Activated naive CD4-positive, alpha-beta T cell treated with anti-CD3 and anti-CD28 coated beads, Interleukin-2, amount 10 ng/mL, durations not matched to agents 7 days and 5 days (primary cell): ENCODE measurements around the gene ZNF407.

Experiments used
- CTCF ChIA-PET: fragments of 350-600 bp; sonication (Branson Sonifier 250); formaldehyde crosslinking; loops from one replicate; lab custom pipeline; 2021; ENCODE audit warnings: antibody characterized with exemption; lab: Charles Lee
- DNase-seq: peaks from one replicate; pipeline ENCODE4 v3.0.0-alpha.2; 2020
- H3K27ac Mint-ChIP-seq: one replicate; pipeline ENCODE4 v1.8.0; 2021; ENCODE audit warnings: mild to moderate bottlenecking, moderate library complexity, mixed read lengths
- H3K27me3 Mint-ChIP-seq: one replicate; pipeline ENCODE4 v1.8.0; 2021; ENCODE audit warnings: mild to moderate bottlenecking, mixed read lengths
- H3K36me3 Mint-ChIP-seq: one replicate; pipeline ENCODE4 v1.8.0; 2021; ENCODE audit warnings: mixed read lengths
- H3K4me1 Mint-ChIP-seq: one replicate; pipeline ENCODE4 v1.8.0; 2021; ENCODE audit warnings: mixed read lengths
- H3K4me3 Mint-ChIP-seq: one replicate; pipeline ENCODE4 v1.8.0; 2021; ENCODE audit warnings: mild to moderate bottlenecking, moderate library complexity, mixed read lengths
- H3K9me3 Mint-ChIP-seq: one replicate; pipeline ENCODE4 v1.8.0; 2021; ENCODE audit warnings: mixed read lengths

Gene ZNF407

GRCh38 chr18:74819433-74820059 lies 221.9 kb downstream of the ZNF407 start:
- CTCF ChIA-PET = interaction anchor here (0.8 to 1.0 kb wide), 2 partner anchors 18 to 50 kb away, joined by 3 read pairs; no protein-coding TSS in a partner anchor
- no peak overlapping the region for H3K27ac Mint-ChIP-seq
- H3K27me3 Mint-ChIP-seq = no peaks in the 10 kb centered on the region
- DNase-seq = no peak
- peaks cover 15% of the 10 kb centered on the region for H3K36me3 Mint-ChIP-seq
- peaks cover 9% of the 10 kb centered on the region for H3K9me3 Mint-ChIP-seq
- H3K4me1 Mint-ChIP-seq = no peaks in the 10 kb centered on the region
- no peak overlapping the region for H3K4me3 Mint-ChIP-seq

- Mint-ChIP-seq H3K27ac (no peak overlapping the region), H3K4me3 (no peak overlapping the region), H3K4me1 (no peaks in the 10 kb centered on the region), H3K36me3 (peaks cover 15% of the 10 kb centered on the region), H3K9me3 (peaks cover 9% of the 10 kb centered on the region), H3K27me3 (no peaks in the 10 kb centered on the region)
- CTCF ChIA-PET = interaction anchor here (0.8 to 1.1 kb wide), 3 partner anchors 18 to 50 kb away, joined by 3 read pairs; no protein-coding TSS in a partner anchor
- no peak for DNase-seq
These were observed 222.6 kb downstream of the ZNF407 start for GRCh38 chr18:74820160-74820780.

DNA sequence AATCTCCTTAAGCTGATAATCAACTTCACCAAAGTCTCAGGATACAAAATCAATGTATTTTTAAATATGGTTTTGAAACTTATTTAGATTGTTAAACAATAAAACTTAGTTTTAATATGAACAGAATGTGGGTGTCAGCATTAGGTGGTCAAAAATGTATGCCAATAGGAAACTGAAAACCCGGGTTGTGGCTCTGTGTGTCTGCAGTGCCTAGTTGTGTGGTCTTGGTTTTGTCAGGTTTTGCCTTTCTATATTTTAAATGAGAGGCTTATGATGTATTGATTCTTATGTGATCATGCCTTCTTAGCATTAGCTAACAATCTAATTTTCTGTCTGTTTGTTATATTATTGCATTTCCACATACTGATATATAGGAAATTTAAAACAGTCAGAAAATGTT lies 227.8 kb downstream of the ZNF407 start:
- CTCF ChIA-PET = no interaction called here
- H3K9me3 Mint-ChIP-seq = peaks cover 9% of the 10 kb centered on the region
- H3K36me3 Mint-ChIP-seq = peaks cover 15% of the 10 kb centered on the region
- H3K4me1 Mint-ChIP-seq = no peaks in the 10 kb centered on the region
- H3K4me3 Mint-ChIP-seq = no peak overlapping the region
- no peak for DNase-seq
- H3K27me3 Mint-ChIP-seq = no peaks in the 10 kb centered on the region
- no peak overlapping the region for H3K27ac Mint-ChIP-seq

- Mint-ChIP-seq H3K9me3 (peaks cover 4% of the 10 kb centered on the region), H3K4me3 (no peak overlapping the region), H3K4me1 (no peaks in the 10 kb centered on the region), H3K27ac (no peak overlapping the region), H3K27me3 (no peaks in the 10 kb centered on the region), H3K36me3 (peaks cover 12% of the 10 kb centered on the region)
- CTCF ChIA-PET = no interaction called here
- DNase-seq = no peak
These were observed 228.9 kb downstream of the ZNF407 start for GRCh38 chr18:74826572-74826971.

- no peak overlapping the region for H3K27ac Mint-ChIP-seq
- no peak for DNase-seq
- H3K36me3 Mint-ChIP-seq = peaks cover 6% of the 10 kb centered on the region
- no peak overlapping the region for H3K4me3 Mint-ChIP-seq
- peaks cover 2% of the 10 kb centered on the region for H3K9me3 Mint-ChIP-seq
- CTCF ChIA-PET = no interaction called here
- no peaks in the 10 kb centered on the region for H3K27me3 Mint-ChIP-seq
- H3K4me1 Mint-ChIP-seq = no peaks in the 10 kb centered on the region
These were observed 230.5 kb downstream of the ZNF407 start for GRCh38 chr18:74828200-74828599.

DNA sequence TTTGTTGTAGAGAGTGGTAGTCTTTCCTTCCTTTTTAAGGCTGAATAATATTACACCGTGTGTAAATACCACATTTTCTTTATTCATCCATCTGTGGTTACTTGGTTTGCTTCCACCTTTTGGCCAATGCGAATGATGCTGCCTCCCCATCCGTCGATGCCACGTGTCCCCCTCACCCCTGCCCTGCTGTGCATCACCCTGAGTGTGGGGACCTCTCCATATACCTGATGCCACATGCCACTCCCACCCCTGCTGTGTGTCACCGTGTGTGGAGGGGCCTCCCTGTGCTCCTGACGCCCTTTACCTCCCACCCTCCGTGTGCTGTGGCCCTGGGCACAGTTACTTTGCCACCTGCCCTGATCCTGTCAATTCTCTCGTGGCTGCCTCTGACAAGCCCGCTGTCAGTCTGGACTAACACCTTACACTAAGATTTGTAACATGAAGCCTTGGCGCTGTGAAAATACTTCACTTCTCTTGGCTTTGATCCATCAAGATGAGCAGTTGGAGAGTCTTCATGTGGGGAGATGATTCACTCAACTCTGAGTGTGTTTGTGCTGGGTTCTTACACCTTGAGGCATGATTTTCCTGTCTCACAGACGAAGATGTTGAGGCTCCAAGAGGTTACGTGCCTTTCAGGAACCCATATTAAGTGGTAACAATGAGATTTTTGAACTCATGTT lies 234.0 kb downstream of the ZNF407 start:
- Mint-ChIP-seq H3K36me3 (no peaks in the 10 kb centered on the region), H3K4me3 (no peak overlapping the region), H3K9me3 (no peaks in the 10 kb centered on the region), H3K27me3 (no peaks in the 10 kb centered on the region), H3K4me1 (no peaks in the 10 kb centered on the region), H3K27ac (no peak overlapping the region)
- no peak for DNase-seq
- CTCF ChIA-PET = no interaction called here

DNA sequence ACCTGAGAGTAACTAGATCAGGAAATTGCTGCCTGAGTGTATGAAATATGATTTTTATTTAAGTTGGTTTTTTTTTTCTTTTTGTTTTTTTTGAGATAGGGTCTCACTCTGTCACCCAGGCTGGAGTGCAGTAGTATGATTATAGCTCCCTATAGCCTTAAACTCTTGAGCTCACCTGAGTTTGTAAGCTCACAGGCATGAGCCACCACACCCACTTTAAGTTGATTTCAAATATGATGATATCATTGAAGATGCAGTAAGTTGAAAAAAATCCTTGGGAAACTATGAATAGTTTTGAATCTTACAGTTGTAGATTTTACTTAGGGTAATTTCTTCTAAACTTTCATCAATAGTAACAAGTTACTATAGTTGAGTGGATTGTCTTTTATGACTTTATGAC lies 234.7 kb downstream of the ZNF407 start:
- no peak for DNase-seq
- Mint-ChIP-seq H3K4me1 (no peaks in the 10 kb centered on the region), H3K27me3 (no peaks in the 10 kb centered on the region), H3K27ac (no peak overlapping the region), H3K36me3 (no peaks in the 10 kb centered on the region), H3K4me3 (no peak overlapping the region), H3K9me3 (no peaks in the 10 kb centered on the region)
- CTCF ChIA-PET = no interaction called here

DNA sequence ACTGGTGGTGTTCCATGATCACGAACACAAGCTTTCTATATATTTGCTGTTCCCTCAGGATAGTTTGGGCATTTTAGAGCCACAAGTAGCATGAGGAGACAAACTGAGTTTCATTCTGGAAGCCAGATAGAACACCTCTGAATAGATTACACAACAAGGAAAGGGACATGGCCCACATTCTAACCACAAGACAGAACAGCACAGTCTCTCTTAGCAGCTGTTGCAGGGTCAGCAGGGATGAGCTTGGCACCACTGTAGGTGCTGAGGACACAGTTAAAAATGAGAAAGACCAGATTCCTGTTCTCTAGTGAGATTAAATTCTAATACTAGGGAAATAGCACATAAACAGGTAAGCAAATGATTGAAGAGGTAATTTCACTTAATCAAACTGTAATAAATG lies 235.3 kb downstream of the ZNF407 start:
- CTCF ChIA-PET = no interaction called here
- H3K9me3 Mint-ChIP-seq = no peaks in the 10 kb centered on the region
- no peak overlapping the region for H3K4me3 Mint-ChIP-seq
- peaks cover 5% of the 10 kb centered on the region for H3K4me1 Mint-ChIP-seq
- H3K27ac Mint-ChIP-seq = no peak overlapping the region
- H3K36me3 Mint-ChIP-seq = peaks cover 3% of the 10 kb centered on the region
- H3K27me3 Mint-ChIP-seq = no peaks in the 10 kb centered on the region
- DNase-seq = no peak

GRCh38 chr18:74834424-74835309 lies 237.0 kb downstream of the ZNF407 start:
- Mint-ChIP-seq H3K9me3 (no peaks in the 10 kb centered on the region), H3K27me3 (no peaks in the 10 kb centered on the region), H3K4me3 (no peak overlapping the region), H3K36me3 (peaks cover 7% of the 10 kb centered on the region), H3K4me1 (peaks cover 14% of the 10 kb centered on the region), H3K27ac (no peak overlapping the region)
- no peak for DNase-seq
- CTCF ChIA-PET = no interaction called here

DNA sequence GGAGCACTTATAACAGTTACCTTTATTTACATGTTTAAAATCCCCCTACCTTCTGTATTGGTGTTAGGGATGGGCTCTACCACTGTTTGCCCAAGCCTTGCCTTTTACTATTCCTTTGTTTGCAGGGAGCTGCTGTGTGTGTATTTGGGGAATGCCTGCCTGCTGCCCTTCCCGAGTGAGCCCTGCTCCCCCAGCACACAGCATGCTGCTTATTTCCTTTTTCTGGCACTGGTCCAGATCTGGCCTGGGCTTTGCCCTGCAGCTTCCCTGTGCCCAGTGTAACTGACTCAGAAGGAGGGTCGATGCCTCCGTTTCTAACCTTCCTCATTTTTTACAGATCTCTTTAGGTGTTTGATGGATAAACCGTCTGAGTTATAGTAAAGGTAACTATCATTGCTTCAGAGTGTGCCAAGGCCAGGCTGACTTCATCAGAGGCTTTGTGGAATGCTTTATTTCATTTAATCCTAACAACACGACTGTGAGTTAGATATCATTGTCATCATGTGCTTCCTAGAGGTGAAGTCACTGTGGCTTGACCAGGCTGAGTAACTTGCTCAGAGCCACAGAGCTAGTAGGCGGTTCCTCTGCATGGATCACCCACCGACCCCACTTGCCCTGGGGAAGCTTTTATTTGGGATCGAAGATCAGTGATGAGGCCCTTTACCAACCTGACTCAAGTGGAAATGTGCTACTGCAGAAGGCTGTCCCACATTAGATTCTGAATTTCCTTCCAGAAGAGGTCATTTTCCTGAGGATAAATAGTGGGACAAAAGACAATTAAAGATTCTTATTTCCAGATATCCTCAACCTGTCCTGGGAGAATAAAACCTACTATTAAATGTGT lies 238.8 kb downstream of the ZNF407 start:
- peaks cover 24% of the 10 kb centered on the region for H3K36me3 Mint-ChIP-seq
- H3K9me3 Mint-ChIP-seq = no peaks in the 10 kb centered on the region
- no peaks in the 10 kb centered on the region for H3K27me3 Mint-ChIP-seq
- no peak for DNase-seq
- H3K4me1 Mint-ChIP-seq = peaks cover 32% of the 10 kb centered on the region
- no peak overlapping the region for H3K4me3 Mint-ChIP-seq
- CTCF ChIA-PET = no interaction called here
- H3K27ac Mint-ChIP-seq = no peak overlapping the region

GRCh38 chr18:74840492-74841167 lies 243.0 kb downstream of the ZNF407 start:
- no peak overlapping the region for H3K4me3 Mint-ChIP-seq
- H3K27ac Mint-ChIP-seq = peak overlapping the region; percentile 86
- peak; percentile 33 for DNase-seq
- CTCF ChIA-PET = interaction anchor here (1.1 kb wide), 1 partner anchor 20 kb away, joined by 3 read pairs; no protein-coding TSS in a partner anchor
- no peaks in the 10 kb centered on the region for H3K27me3 Mint-ChIP-seq
- H3K9me3 Mint-ChIP-seq = no peaks in the 10 kb centered on the region
- peaks cover 33% of the 10 kb centered on the region for H3K4me1 Mint-ChIP-seq
- H3K36me3 Mint-ChIP-seq = peaks cover 24% of the 10 kb centered on the region

DNA sequence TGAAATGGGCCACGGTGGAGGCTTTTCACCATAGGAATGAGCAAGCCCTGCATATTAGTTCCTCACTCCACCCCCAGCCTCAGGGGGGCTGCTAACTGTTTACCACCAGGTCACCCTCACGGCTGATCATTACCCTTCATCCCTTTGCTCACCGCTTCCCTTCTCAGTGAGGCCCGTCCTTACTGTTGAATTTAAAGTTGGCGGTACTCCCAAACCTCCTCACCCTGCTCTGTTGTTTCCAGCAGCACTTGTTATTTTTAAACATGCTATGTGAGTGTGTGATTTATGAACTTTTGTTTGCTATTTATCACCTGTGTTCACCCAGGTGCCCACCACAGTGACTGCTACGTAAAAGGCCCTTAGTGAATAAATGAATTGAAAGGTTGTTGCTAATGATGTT lies 243.6 kb downstream of the ZNF407 start:
- Mint-ChIP-seq H3K36me3 (peaks cover 24% of the 10 kb centered on the region), H3K4me3 (no peak overlapping the region), H3K4me1 (peaks cover 33% of the 10 kb centered on the region), H3K27me3 (no peaks in the 10 kb centered on the region), H3K9me3 (no peaks in the 10 kb centered on the region), H3K27ac (peak overlapping the region; percentile 86)
- CTCF ChIA-PET = no interaction called here
- DNase-seq = no peak

DNA sequence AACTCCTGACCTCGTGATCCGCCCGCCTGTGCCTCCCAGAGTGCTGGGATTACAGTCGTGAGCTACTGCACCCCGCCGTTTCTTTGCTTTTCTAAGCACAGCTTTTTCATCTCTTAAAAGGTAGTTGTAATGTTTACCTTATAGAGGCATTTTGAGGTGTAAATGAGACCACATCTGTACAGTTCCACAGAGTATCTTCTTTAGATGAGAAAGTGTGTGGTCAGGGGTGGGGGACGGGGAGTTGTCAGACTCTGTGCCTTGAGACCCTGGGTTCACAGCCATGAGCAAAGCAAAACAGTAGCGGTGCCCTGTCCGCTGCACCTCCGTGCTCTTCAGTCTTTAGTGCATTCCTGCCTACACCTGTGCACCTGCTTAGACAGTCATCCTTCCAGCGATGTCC lies 251.6 kb downstream of the ZNF407 start:
- no peak for DNase-seq
- H3K9me3 Mint-ChIP-seq = no peaks in the 10 kb centered on the region
- CTCF ChIA-PET = no interaction called here
- H3K27ac Mint-ChIP-seq = peak overlapping the region; percentile 34
- H3K27me3 Mint-ChIP-seq = no peaks in the 10 kb centered on the region
- no peak overlapping the region for H3K4me3 Mint-ChIP-seq
- no peaks in the 10 kb centered on the region for H3K4me1 Mint-ChIP-seq
- no peaks in the 10 kb centered on the region for H3K36me3 Mint-ChIP-seq
